SW 1271 (cell line): ENCODE results near the gene GOLT1A.
A peak's percentile ranks its signal among the peaks of the same experiment; 100 is the strongest.

Experiments
- DNase-seq, 2 experiments: peaks; one replicate each; lab custom pipeline; 2025; lab: John Stamatoyannopoulos, UW

GOLT1A gene

DNA sequence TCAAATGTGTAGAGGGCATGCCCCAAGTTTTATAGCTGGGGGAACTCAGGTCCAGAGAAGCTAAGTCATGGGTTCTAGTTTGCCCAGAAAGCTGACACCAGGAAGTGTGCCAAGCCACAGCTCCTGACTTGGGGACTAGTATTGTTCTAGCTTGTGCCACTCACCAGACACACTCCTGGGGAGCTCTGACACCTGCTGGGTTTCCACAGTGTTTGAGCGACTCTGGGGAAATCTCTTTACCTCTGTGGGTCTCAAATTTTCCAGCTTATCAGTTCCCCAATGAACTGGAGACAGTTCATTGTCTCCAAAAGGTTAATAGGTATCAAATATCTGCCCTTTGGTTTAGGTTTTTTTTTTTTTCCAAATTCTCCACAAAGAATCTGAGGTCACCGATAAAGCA is 21.7 kb downstream of the GOLT1A start:
- no peak for DNase-seq

DNA sequence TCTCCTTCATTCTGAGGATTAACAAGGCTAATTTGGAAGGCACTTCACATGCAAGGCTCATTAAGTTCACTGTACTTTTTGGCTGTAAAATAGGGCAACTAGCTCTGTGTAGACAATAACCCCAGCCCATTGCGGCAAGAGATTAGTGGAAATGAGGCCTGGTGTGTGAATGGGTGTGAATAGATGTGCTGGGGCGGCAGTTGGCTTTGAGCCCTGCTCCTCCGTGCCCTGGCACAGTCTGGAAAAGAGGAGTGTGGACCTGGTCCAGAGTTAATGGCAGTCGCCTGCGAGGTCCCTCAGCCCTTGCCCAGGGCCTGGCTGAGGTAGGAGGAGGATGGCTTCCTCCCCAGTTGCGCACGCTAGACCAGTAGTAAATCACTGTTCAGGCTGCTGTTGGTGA is 22.3 kb downstream of the GOLT1A start:
- DNase-seq = no peak

DNA sequence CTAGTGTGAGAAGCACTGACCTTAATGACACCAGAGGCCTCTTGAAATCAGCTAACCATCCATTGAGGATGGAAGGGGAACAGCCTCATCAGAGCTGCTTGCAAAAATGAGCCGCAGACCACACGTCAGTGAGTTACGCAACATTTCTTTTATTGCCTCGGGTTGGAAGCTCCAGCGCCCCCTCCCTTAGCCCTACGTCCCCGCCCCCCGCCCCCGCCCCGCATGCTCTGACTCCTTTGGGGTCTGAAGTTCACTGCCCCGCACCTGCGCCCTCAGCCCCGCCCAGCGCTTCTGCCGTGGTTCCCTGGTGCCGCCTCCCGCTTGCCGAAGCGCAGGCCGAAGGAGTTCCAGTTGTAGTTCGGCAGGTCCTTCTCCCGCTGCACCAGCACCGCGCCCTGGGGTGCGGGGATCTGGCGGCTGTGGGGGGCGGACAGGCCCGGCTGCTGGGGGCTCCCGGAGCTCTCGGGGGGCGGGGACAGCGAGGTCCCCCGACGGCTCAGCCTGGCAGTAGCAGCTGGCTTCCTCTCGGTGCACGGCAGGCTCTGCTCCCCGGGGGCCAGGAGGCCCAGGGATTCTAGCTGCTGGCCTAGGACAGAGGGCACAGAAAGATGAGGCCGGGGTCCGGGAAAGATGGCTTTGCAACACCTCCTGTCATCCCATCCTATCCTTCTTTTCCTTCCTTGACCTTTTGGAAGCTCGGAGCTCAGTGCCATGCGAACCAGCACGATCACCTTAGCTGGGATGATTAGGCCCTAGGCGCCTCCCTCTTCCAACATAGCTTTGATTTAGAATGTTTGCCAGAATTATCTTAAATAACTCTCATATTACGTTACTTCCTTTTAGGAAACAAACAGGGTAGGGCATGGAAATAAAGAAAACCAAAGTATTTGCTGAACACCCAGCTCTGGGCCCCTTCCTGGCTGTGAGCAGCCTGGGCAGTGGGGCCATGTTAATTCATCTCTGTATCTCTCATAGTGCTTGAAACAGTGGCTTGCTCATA is 23.3 kb downstream of the GOLT1A start:
- DNase-seq = no peak

DNA sequence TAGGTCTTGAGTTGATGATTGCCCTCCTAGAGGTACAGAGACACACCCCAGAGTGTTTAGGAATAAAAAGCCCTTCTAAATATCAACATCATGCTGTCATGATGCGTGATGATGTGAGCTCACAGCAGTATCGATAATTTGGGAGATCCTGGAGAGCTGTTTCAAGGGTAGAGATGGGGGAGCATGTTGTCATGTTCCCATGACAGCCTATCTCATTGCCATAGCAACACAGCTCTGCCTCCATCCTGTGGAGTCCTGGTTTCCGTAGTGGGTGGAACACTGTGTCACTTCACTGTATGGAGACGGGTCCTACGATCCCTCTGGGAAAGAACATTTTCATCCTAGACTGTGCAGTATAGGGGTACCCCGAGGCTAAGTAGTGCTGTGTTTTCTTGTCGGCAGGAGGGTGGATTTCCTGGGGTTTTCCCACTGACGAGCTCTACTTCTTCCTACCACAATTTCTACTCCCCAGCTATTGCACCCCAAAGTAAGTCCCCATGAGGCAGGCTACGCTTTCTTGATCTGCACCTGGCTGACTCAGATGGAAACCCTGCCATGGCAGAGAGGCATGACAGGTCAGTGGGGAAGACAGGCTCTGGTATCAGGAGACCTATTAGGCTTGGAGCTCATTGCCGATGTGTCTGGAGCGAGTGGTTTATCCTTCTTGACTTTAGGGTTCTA is 24.7 kb downstream of the GOLT1A start:
- no peak for DNase-seq

DNA sequence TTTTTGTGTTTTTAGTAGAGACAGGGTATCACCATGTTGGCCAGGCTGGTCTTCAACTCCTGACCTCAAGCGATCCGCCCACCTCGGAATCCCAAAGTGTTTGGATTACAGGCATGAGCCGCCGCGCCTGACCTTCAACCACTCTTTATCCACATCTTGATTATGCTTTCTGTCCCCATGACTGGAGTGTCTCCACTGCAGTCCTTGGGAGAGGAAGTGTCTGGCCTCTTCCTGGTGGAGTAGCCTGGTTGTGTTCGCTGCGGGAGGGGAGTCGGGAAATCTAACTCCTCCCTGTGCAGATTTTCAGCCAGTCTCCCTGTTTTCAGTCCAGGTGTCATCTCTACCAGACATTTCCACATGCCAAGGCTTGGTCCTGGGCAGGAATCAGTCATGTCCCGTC is 27.2 kb downstream of the GOLT1A start:
- DNase-seq = no peak

DNA sequence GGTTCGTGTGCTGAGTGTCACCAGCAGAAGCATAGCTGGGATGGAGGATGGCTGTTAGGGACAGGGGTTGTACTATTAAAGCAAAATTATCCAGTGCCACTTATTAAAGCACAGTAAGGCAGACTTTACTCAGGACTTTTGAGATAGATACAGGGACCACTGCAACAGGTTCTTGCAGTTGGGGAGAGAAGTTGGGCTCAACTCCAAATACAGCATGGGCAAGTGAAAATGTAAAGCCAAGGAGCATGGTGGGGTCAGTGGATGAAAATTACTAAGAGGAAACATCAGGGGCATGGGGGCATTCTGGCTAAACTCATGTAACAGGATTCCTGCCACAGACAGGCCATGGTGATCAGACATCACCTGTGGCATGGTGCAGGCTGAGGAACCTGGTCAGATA is 32.7 kb downstream of the GOLT1A start:
- DNase-seq = no peak

- DNase-seq = no peak
Measured at GRCh38 chr1:204180133-204180532, 33.7 kb downstream of the GOLT1A start.

DNA sequence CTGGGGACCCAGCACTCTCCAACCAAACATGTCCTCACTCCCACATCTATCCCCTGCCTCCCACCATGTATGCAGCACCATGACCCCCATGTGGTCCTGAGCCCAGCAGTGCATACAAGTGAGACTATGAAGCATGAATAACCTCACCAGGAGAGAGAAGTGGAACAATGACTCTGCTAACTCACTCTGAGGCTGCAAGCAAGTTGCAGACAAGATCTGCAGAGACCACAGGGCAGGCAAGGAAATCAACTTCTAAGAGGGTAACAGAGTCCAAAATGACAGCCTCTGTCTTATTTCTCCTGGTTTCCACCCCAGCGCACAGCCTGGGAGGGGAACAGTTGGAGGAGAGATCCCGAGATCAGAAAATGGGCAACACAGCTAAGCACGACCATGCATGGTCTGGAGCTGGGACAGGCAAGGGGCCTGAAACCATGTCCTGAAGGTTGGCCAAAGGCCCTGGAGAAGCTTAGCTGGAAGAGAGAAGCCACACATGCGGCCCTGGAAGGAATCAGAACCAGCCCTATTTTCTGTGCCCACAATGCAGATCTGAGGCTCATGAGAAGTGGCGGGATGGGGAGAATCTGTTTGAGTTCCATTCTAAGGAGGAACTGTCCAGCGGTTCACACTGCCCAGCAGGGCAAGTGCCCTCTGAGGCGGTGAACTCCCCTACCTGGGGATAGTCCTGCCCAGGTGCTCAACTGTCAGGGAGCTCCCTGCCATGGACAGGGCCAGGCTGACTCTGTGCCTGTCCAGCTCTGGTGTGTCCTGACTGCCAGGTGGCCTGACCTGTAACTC is 35.1 kb downstream of the GOLT1A start:
- no peak for DNase-seq

- no peak for DNase-seq
Measured at GRCh38 chr1:204177133-204177532, 36.7 kb downstream of the GOLT1A start.

DNA sequence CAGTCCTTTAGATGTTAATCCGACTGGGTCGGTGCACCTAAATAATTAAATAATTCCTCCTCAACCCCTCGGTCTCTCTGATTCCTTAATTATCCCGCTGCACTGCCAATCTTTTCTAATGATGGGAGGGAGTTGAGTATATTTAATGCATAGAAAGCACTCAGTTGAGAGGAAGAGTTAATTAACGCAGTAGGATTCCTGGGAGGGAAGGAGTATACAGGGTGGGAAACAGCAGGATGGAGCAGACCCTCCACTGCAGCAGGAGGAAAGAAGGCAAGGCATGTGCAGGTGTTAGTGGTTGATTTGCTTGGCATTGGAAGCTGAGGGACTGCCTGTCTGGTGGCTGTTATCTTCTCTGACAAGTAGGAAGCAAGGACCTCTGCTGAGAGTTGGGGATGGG is 37.7 kb downstream of the GOLT1A start:
- DNase-seq = no peak

- DNase-seq = no peak
Measured at GRCh38 chr1:204174958-204175357, 38.8 kb downstream of the GOLT1A start.

- DNase-seq = no peak
Measured at GRCh38 chr1:204172404-204173029, 41.3 kb downstream of the GOLT1A start.

DNA sequence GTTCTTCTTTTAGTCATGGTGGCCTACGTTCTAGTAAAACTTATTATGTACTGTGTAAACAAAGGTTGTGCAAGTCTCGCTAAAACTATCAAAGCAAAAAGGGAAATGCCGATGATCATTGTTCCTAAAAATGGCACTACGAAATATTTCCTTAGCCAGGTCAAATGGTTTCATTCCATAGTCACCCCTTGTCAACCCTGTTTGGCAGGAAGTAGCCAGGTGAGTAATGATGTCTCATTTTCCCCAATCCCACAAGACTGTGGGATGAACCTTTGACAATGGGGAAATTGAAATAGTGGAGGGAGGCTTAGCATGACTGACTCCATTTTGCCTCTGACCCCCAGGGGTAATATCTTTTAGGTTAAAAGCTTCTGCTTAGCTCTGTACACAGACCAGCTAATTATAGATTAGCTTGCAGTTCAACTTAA is 42.0 kb downstream of the GOLT1A start:
- DNase-seq = peak; percentile 33 to 56

GRCh38 chr1:204170494-204171155 is 43.2 kb downstream of the GOLT1A start:
- no peak for DNase-seq

- DNase-seq = no peak
Measured at GRCh38 chr1:204169858-204170257, 43.9 kb downstream of the GOLT1A start.

DNA sequence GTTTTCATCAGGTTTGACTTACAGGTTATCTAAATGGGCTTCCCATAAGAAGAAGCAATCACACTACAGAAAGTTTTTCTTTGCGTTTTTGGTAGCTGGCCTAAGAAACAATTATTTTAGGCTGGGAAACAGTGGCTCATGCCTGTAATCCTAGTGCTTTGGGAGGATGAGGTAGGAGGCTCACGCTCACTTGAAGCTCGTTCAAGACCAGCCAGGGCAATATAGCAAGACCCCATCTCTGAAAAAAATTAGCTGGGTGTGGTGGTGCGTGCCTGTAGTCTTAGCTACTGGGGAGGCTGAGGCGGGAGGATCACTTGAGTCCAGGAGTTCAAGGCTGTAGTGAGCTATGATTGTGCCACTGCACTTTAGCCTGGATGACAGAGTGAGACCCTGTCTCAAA is 46.1 kb downstream of the GOLT1A start:
- no peak for DNase-seq

GRCh38 chr1:204166219-204166618 is 47.6 kb downstream of the GOLT1A start, which contains the start of gene REN:
TSS of gene REN (minus strand) at chr1:204166337. CDS start at chr1:204166293, 44 bp downstream.
- no peak for DNase-seq

- DNase-seq = peak in 1 of 2 experiments; percentile 42
Measured at GRCh38 chr1:204162494-204163074, 51.2 kb downstream of the GOLT1A start.

GRCh38 chr1:204161609-204162493 is 51.9 kb downstream of the GOLT1A start:
- no peak for DNase-seq

DNA sequence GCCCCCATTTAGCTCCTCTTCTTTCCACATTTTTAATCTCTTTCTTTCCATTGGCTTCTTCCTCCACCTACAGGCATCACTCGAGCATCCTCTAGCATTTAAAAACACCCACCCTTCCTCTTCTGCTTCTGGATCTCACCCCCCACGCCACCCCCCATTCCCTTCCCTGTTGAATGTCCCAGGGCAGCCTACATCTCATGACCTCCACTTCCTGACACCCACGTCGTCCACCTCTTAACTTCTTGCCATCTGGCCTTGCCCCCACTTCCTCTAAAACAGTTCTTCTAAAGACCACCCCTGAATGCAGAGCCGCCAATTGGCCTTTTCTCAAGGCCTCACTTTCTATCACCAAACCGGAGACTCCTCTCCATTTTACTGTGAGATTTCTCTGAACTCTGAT is 55.8 kb downstream of the GOLT1A start:
- DNase-seq = no peak
